ENCODE data around the gene CCDC88B.
"Not testable (repeated sequence)": the region's sequence is repeated elsewhere in the genome, so short reads cannot be mapped to it uniquely, and the experiment has no call there.

Gene CCDC88B

DNA sequence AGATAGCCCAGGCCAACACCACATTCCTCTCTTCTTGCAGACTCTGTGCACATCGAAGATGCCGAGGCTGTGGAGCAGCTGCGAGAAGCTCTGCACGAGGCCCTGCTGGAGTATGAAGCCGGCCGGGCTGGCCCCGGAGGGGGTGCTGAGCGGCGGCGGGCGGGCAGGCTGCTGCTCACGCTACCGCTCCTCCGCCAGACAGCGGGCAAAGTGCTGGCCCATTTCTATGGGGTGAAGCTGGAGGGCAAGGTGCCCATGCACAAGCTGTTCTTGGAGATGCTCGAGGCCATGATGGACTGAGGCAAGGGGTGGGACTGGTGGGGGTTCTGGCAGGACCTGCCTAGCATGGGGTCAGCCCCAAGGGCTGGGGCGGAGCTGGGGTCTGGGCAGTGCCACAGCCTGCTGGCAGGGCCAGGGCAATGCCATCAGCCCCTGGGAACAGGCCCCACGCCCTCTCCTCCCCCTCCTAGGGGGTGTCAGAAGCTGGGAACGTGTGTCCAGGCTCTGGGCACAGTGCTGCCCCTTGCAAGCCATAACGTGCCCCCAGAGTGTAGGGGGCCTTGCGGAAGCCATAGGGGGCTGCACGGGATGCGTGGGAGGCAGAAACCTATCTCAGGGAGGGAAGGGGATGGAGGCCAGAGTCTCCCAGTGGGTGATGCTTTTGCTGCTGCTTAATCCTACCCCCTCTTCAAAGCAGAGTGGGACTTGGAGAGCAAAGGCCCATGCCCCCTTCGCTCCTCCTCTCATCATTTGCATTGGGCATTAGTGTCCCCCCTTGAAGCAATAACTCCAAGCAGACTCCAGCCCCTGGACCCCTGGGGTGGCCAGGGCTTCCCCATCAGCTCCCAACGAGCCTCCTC, 24.1 kb upstream of the CCDC88B start:
- DNase-seq; H3K27me3 ChIP-seq (replicated peaks; ENCODE audit: control insufficient read depth, insufficient read depth, low read length, poor library complexity, severe bottlenecking); H3K4me3 ChIP-seq (ENCODE audit: insufficient read depth, low read depth, low read length, poor library complexity, severe bottlenecking); H3K9me3 ChIP-seq (ENCODE audit: control insufficient read depth, low read length): not testable (repeated sequence)
- peaks cover 13% of the 10 kb centered on the region for H3K36me3 ChIP-seq (ENCODE audit: control insufficient read depth, insufficient read depth, low read length)
- H3K4me1 ChIP-seq (ENCODE audit: control insufficient read depth, insufficient read depth, low read length, poor library complexity, severe bottlenecking): peaks cover 14% of the 10 kb centered on the region
- peak overlapping the region; percentile 94 for H3K27ac ChIP-seq (ENCODE audit: insufficient read depth, low read length, poor library complexity, severe bottlenecking)

DNA sequence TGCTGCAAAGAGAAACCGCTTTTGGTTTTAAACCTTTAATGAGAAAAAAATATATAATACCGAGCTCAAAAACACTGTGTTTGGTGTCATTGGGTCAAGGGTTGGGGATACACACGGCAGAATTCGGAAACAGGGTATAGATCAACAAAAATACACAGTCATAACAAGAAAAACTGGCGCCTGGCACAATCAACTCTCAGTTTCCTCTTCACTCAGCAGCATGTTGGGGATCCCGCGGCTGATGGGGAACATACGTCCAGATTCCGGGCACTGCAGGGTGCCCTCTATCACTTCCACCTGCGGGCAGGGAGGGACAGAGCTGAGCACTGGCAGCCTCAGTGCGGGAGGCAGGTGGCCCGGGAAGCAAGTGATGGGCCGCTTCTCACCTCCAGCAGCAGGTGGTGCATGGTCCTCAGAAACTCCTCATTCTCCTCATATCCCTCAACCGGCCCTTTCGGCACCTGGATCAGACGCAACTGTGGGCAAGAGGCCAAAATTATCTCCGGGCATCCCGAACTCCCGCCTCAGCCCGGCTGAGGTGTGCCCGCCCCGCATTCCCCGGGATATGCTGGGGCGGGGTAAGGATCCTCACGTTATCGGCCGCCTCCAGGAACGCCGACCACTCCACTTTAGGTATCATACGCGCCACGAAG, 23.2 kb upstream of the CCDC88B start:
- no peaks in the 10 kb centered on the region for H3K27me3 ChIP-seq (replicated peaks; ENCODE audit: control insufficient read depth, insufficient read depth, low read length, poor library complexity, severe bottlenecking)
- H3K4me3 ChIP-seq (ENCODE audit: insufficient read depth, low read depth, low read length, poor library complexity, severe bottlenecking): peak overlapping the region; percentile 79
- H3K9me3 ChIP-seq (ENCODE audit: control insufficient read depth, low read length): no peaks in the 10 kb centered on the region
- peaks cover 14% of the 10 kb centered on the region for H3K4me1 ChIP-seq (ENCODE audit: control insufficient read depth, insufficient read depth, low read length, poor library complexity, severe bottlenecking)
- peak overlapping the region; percentile 94 for H3K27ac ChIP-seq (ENCODE audit: insufficient read depth, low read length, poor library complexity, severe bottlenecking)
- peak; percentile 17 to 43 (median 39) for DNase-seq
- H3K36me3 ChIP-seq (ENCODE audit: control insufficient read depth, insufficient read depth, low read length): peaks cover 13% of the 10 kb centered on the region

DNA sequence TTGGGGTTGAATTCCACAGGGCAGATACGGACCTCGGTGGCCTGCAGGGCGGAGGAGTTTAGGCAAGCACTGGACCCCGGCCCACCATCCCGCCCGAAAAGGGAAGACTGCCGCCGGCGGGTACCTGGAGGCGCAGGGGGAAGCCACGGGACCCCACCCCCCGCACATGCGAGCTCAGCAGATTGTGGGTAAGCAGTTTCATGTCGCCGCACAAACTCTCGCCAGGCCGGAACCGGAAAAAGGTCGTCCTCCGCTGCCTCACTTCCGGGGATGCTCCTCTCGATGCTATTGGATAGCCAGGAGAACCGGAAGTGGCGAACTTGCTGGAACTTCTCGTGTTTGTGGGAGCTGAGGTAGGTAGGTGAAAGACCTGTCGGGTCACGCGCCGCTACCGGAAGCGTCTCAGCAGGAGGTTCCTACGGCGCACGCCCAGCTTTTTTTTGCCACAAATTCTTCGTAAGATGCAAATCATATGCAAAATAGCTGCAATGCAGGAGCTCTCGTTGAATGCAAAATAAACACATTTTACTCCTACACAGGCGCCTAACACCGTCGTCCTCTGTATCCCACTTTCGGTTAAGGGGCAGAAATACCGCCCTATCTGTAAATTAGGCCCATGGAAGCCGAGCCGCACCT, 22.6 kb upstream of the CCDC88B start, which contains the start of gene TRMT112:
TRMT112 (minus strand) TSS at position 235 of the 636 bp plus-strand sequence; CDS start at position 202, 33 bp downstream.
- no peaks in the 10 kb centered on the region for H3K27me3 ChIP-seq (replicated peaks; ENCODE audit: control insufficient read depth, insufficient read depth, low read length, poor library complexity, severe bottlenecking)
- H3K9me3 ChIP-seq (ENCODE audit: control insufficient read depth, low read length): no peaks in the 10 kb centered on the region
- peak; percentile 97 to 98 (median 98) for DNase-seq
- H3K27ac ChIP-seq (ENCODE audit: insufficient read depth, low read length, poor library complexity, severe bottlenecking): peak within 1 kb of the TSS; percentile 94
- H3K4me3 ChIP-seq (ENCODE audit: insufficient read depth, low read depth, low read length, poor library complexity, severe bottlenecking): peak within 1 kb of the TSS; percentile 79
- H3K36me3 ChIP-seq (ENCODE audit: control insufficient read depth, insufficient read depth, low read length): peaks cover 13% of the 10 kb centered on the region
- H3K4me1 ChIP-seq (ENCODE audit: control insufficient read depth, insufficient read depth, low read length, poor library complexity, severe bottlenecking): peaks cover 14% of the 10 kb centered on the region

DNA sequence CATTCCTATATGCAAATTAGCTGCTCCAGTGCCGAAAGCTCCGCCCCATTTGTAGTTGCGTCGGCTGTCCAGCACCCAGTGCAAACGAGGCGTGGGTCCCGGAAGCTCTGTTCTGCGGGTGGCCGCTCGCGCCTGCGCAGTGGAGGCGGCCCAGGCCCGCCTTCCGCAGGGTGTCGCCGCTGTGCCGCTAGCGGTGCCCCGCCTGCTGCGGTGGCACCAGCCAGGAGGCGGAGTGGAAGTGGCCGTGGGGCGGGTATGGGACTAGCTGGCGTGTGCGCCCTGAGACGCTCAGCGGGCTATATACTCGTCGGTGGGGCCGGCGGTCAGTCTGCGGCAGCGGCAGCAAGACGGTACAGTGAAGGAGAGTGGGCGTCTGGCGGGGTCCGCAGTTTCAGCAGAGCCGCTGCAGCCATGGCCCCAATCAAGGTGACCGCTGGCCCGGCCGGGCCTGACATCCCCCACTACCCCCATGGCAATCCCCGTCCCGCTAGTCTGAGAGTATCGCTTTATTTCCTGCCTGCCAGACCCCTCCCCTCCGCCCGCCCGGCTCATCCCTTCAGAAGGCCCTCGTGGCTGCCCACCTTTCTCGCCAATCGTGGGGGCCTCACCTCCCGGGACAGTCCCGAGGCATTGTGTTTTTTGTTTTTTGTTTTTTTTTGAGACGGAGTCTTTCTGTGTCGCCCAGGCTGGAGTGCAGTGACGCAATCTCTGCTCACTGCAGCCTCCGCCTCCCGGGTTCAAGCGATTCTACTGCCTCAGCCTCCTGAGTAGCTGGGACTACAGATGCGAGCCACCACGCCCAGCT, 21.8 kb upstream of the CCDC88B start, which contains the start of gene PRDX5:
PRDX5 (plus strand) TSS at position 161 of the 805 bp plus-strand sequence; CDS start at position 256, 95 bp downstream.
- Histone ChIP-seq H3K4me1 (ENCODE audit: control insufficient read depth, insufficient read depth, low read length, poor library complexity, severe bottlenecking) (peaks cover 14% of the 10 kb centered on the region), H3K4me3 (ENCODE audit: insufficient read depth, low read depth, low read length, poor library complexity, severe bottlenecking) (peak within 1 kb of the TSS; percentile 79), H3K27ac (ENCODE audit: insufficient read depth, low read length, poor library complexity, severe bottlenecking) (peak within 1 kb of the TSS; percentile 94), H3K27me3 (replicated peaks; ENCODE audit: control insufficient read depth, insufficient read depth, low read length, poor library complexity, severe bottlenecking) (no peaks in the 10 kb centered on the region), H3K9me3 (ENCODE audit: control insufficient read depth, low read length) (no peaks in the 10 kb centered on the region), H3K36me3 (ENCODE audit: control insufficient read depth, insufficient read depth, low read length) (peaks cover 13% of the 10 kb centered on the region)
- peak; percentile 92 to 94 (median 93) for DNase-seq

DNA sequence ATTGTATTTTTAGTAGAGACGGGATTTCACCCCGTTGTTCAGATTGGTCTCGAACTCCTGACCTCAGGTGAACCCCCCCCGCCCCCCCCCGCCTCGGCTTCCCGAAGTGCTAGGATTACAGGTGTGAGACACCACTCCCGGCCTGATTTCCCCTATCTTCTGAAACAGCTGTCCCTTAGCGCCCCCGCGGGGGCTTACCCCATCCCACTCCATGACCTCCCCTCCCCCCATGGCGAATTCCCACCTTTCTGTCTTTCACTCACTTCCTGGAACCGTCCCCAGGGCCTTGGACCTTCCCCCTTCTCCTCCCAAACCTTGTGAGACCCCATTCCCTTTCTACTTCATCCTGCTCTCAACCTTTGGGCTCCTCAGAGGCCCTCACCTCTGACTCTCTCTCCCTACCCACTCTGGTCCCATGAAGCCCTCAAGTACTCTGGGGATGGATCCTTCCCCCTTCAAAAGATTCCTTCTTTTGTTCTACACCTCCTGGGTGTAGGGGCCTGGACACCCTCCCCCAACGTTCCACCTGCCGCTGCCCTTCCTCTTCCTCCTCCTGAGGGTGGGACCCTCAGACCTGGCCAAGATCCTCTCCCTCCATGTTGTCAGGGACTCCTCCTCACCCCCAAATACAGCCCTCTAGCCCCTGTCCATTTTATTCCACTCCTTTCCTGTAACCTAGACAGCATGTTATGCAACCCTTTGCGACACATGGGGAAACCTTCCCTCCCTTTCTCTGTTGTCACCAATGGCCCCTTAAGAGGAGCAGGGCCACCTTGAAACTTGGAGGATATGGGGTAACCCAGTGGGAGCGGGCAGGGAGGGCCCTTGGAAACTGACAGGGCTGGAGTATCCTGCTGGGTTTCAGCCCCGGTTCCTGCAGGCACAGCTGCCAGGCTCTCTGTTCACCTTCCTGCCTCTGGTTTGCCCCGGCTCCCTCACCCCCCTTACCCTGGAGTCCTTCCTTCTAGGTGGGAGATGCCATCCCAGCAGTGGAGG, 20.9 kb upstream of the CCDC88B start:
- H3K4me1 ChIP-seq (ENCODE audit: control insufficient read depth, insufficient read depth, low read length, poor library complexity, severe bottlenecking): peaks cover 14% of the 10 kb centered on the region
- no peaks in the 10 kb centered on the region for H3K27me3 ChIP-seq (replicated peaks; ENCODE audit: control insufficient read depth, insufficient read depth, low read length, poor library complexity, severe bottlenecking)
- no peaks in the 10 kb centered on the region for H3K9me3 ChIP-seq (ENCODE audit: control insufficient read depth, low read length)
- H3K36me3 ChIP-seq (ENCODE audit: control insufficient read depth, insufficient read depth, low read length): peaks cover 11% of the 10 kb centered on the region
- peak overlapping the region; percentile 94 for H3K27ac ChIP-seq (ENCODE audit: insufficient read depth, low read length, poor library complexity, severe bottlenecking)
- DNase-seq: no peak
- peak overlapping the region; percentile 79 for H3K4me3 ChIP-seq (ENCODE audit: insufficient read depth, low read depth, low read length, poor library complexity, severe bottlenecking)

DNA sequence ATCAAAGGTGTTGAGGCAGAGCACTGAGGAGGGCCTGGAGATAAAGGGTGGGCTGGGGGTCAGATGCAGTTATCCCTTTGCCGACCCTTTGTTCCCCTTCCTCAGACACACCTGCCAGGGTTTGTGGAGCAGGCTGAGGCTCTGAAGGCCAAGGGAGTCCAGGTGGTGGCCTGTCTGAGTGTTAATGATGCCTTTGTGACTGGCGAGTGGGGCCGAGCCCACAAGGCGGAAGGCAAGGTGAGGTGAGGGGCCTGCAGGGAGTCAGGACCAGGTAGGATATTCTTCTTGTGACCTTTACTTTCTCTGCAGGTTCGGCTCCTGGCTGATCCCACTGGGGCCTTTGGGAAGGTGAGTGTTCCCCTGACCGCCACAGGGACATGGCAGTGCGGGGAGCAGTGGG, 19.4 kb upstream of the CCDC88B start:
- Histone ChIP-seq H3K27ac (ENCODE audit: insufficient read depth, low read length, poor library complexity, severe bottlenecking) (no peak overlapping the region), H3K4me1 (ENCODE audit: control insufficient read depth, insufficient read depth, low read length, poor library complexity, severe bottlenecking) (peaks cover 14% of the 10 kb centered on the region), H3K36me3 (ENCODE audit: control insufficient read depth, insufficient read depth, low read length) (peaks cover 1% of the 10 kb centered on the region), H3K27me3 (replicated peaks; ENCODE audit: control insufficient read depth, insufficient read depth, low read length, poor library complexity, severe bottlenecking) (no peaks in the 10 kb centered on the region), H3K4me3 (ENCODE audit: insufficient read depth, low read depth, low read length, poor library complexity, severe bottlenecking) (no peak overlapping the region), H3K9me3 (ENCODE audit: control insufficient read depth, low read length) (no peaks in the 10 kb centered on the region)
- DNase-seq: no peak

DNA sequence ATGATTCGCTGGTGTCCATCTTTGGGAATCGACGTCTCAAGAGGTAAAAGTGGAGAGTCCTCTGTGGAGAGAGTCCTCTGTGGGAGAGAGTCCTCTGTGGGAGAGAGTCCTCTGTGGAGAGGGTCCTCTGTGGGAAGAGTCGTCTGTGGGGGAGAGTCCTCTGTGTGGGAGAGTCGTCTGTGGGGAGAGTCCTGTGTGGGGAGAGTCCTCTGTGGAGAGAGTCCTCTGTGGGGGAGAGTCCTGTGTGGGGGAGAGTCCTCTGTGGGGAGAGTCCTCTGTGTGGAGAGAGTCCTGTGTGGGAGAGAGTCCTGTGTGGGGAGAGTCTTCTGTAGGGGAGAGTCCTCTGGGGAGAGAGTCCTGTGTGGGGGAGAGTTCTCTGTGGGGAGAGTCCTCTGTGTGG, 19.0 kb upstream of the CCDC88B start:
- no peak for DNase-seq
- H3K27ac ChIP-seq (ENCODE audit: insufficient read depth, low read length, poor library complexity, severe bottlenecking): no peak overlapping the region
- peaks cover 14% of the 10 kb centered on the region for H3K4me1 ChIP-seq (ENCODE audit: control insufficient read depth, insufficient read depth, low read length, poor library complexity, severe bottlenecking)
- no peak overlapping the region for H3K4me3 ChIP-seq (ENCODE audit: insufficient read depth, low read depth, low read length, poor library complexity, severe bottlenecking)
- H3K9me3 ChIP-seq (ENCODE audit: control insufficient read depth, low read length): no peaks in the 10 kb centered on the region
- no peaks in the 10 kb centered on the region for H3K27me3 ChIP-seq (replicated peaks; ENCODE audit: control insufficient read depth, insufficient read depth, low read length, poor library complexity, severe bottlenecking)
- H3K36me3 ChIP-seq (ENCODE audit: control insufficient read depth, insufficient read depth, low read length): no peaks in the 10 kb centered on the region

DNA sequence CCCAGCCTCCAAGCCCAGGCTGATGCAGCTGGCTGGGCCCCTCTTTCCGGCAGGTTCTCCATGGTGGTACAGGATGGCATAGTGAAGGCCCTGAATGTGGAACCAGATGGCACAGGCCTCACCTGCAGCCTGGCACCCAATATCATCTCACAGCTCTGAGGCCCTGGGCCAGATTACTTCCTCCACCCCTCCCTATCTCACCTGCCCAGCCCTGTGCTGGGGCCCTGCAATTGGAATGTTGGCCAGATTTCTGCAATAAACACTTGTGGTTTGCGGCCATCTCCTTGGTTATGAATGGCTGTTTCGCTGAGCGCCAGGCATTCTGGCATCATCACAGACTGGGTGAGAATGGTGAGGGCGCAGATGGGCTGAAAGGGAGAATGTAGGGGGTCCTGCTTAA, 18.5 kb upstream of the CCDC88B start:
- peaks cover 14% of the 10 kb centered on the region for H3K4me1 ChIP-seq (ENCODE audit: control insufficient read depth, insufficient read depth, low read length, poor library complexity, severe bottlenecking)
- no peaks in the 10 kb centered on the region for H3K36me3 ChIP-seq (ENCODE audit: control insufficient read depth, insufficient read depth, low read length)
- H3K9me3 ChIP-seq (ENCODE audit: control insufficient read depth, low read length): no peaks in the 10 kb centered on the region

More for the DNA sequence above, 18.5 kb upstream of the CCDC88B start:
- DNase-seq: no peak
- H3K4me3 ChIP-seq (ENCODE audit: insufficient read depth, low read depth, low read length, poor library complexity, severe bottlenecking): no peak overlapping the region
- no peaks in the 10 kb centered on the region for H3K27me3 ChIP-seq (replicated peaks; ENCODE audit: control insufficient read depth, insufficient read depth, low read length, poor library complexity, severe bottlenecking)
- H3K27ac ChIP-seq (ENCODE audit: insufficient read depth, low read length, poor library complexity, severe bottlenecking): no peak overlapping the region
